MM.1S (cell line): ENCODE results near the gene TRIM41.

Experiments used
- EZH2 ChIP-seq: fragments of 300-600 bp; sonication (generic); optimal IDR thresholded peaks from 2 replicates; pipeline ENCODE3; 2017; ENCODE audit warnings: low read depth, mild to moderate bottlenecking, antibody characterized with exemption, low read length, mixed read lengths
- EZH2phosphoT487 ChIP-seq: fragments of 300-600 bp; sonication (generic); IDR thresholded peaks from 2 replicates; pipeline ENCODE4 v1.6.1; 2018; ENCODE audit warnings: antibody characterized with exemption, low read length
- TF ChIP-seq, protein P1 (sequence below): fragments of 300-600 bp; sonication (generic); IDR thresholded peaks from 2 replicates; pipeline ENCODE4 v1.5.1; 2016; ENCODE audit warnings: antibody characterized with exemption, low read length, mixed read lengths

DNA sequence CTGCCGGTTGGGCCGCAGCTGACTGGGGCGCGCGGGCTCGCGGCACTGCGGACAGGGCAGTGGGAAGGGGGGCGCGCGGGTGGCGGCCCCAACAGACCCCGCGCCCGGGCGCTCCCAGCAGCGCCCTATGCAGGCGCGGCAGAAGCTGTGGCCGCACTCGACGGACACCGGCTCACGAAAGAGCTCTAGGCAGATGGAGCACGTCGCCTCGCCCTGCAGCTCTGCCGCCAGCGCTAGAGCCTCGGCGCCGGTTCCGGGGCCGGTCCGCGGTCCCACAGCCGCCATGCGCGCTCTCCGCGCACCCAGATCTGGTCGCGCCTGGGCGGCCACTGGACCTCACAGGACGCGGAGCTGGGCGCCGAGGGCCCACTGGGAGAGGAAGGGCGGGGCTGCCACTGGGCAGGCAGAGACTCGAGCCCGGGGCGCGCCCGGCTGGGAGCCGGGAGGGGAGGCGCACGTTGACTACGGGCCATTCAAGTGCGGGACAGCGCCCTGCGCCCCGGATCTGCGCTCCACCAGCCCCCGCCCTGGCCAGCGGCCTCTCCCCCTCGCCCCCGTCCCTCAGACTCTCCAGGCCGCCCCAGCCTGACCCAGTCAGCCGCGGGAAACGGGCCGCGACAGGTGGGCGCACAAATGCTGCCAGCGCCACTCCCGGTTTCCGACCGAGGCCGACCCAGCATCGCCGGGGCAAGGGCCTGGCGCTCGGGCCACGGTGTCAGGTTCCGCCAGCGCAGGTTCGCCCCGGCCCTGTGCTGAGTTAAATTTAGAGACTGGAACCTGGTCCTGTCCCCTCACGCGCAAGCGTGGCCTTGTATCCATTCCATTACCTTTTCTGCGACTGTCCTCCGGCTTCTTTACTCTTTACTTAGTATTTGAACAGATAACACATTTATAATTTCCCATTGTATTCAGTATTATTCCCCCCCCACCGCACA is 18.0 kb upstream of the TRIM41 start, which contains the start of gene TRIM7:
- TF ChIP-seq, protein P1, sequence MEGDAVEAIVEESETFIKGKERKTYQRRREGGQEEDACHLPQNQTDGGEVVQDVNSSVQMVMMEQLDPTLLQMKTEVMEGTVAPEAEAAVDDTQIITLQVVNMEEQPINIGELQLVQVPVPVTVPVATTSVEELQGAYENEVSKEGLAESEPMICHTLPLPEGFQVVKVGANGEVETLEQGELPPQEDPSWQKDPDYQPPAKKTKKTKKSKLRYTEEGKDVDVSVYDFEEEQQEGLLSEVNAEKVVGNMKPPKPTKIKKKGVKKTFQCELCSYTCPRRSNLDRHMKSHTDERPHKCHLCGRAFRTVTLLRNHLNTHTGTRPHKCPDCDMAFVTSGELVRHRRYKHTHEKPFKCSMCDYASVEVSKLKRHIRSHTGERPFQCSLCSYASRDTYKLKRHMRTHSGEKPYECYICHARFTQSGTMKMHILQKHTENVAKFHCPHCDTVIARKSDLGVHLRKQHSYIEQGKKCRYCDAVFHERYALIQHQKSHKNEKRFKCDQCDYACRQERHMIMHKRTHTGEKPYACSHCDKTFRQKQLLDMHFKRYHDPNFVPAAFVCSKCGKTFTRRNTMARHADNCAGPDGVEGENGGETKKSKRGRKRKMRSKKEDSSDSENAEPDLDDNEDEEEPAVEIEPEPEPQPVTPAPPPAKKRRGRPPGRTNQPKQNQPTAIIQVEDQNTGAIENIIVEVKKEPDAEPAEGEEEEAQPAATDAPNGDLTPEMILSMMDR, result no peak
- TF ChIP-seq EZH2phosphoT487 (no peak), EZH2 (no peak)
